Mesenchymal stem cell (in vitro differentiated cells and primary cell): ENCODE results near the gene PCYT1B.
A peak's percentile ranks its signal among the peaks of the same experiment; 100 is the strongest.

ENCODE experiments used
- DNase-seq: peaks from one replicate; pipeline ENCODE4 v3.0.0-alpha.2; 2013
- H2AFZ ChIP-seq: one replicate; pipeline ENCODE4 v1.6.1; 2013; ENCODE audit warnings: low read depth, mild to moderate bottlenecking, control low read depth, inconsistent platforms, low read length, moderate library complexity
- H2AK5ac ChIP-seq: 2 replicates; pipeline ENCODE4 v1.6.1; 2013; ENCODE audit warnings: low read length, moderate library complexity, mild to moderate bottlenecking, inconsistent platforms; ENCODE audit not compliant: severe bottlenecking
- H2BK120ac ChIP-seq: one replicate; pipeline ENCODE4 v1.6.1; 2013; ENCODE audit warnings: low read depth, mild to moderate bottlenecking, inconsistent platforms, low read length, moderate library complexity
- H2BK12ac ChIP-seq, 2 experiments: one replicate each; pipeline ENCODE4 v1.6.1; 2013; ENCODE audit warnings: inconsistent platforms in 2 of 2, low read length in 2 of 2, mild to moderate bottlenecking in 2 of 2, moderate library complexity in 2 of 2, control low read depth in 1 of 2
- H2BK15ac ChIP-seq: one replicate; pipeline ENCODE4 v1.6.1; 2013; ENCODE audit warnings: mild to moderate bottlenecking, low read depth, inconsistent platforms; ENCODE audit not compliant: poor library complexity, severe bottlenecking
- H2BK5ac ChIP-seq: 2 replicates; pipeline ENCODE4 v1.6.1; 2013; ENCODE audit warnings: low read depth, mild to moderate bottlenecking, low read length, control low read depth, inconsistent platforms; ENCODE audit not compliant: poor library complexity, severe bottlenecking
- H3K14ac ChIP-seq, 2 experiments: one replicate each; pipeline ENCODE4 v1.6.1; 2013; ENCODE audit warnings: inconsistent platforms in 2 of 2, low read length in 2 of 2, control low read depth in 1 of 2, mild to moderate bottlenecking in 1 of 2, moderate library complexity in 1 of 2
- H3K18ac ChIP-seq, 2 experiments: one replicate each; pipeline ENCODE4 v1.6.1; 2013; ENCODE audit warnings: inconsistent platforms in 2 of 2, low read length in 2 of 2, control low read depth in 1 of 2, low read depth in 1 of 2, mild to moderate bottlenecking in 1 of 2
- H3K23ac ChIP-seq, 2 experiments: one replicate each; pipeline ENCODE4 v1.6.1; 2013; ENCODE audit warnings: inconsistent platforms in 2 of 2, low read length in 2 of 2, mild to moderate bottlenecking in 2 of 2, moderate library complexity in 2 of 2, control low read depth in 1 of 2
- H3K27ac ChIP-seq: 2 replicates; pipeline ENCODE4 v1.5.1; 2013; ENCODE audit warnings: mild to moderate bottlenecking, moderate library complexity, low read length, control low read depth, inconsistent platforms; ENCODE audit not compliant: poor library complexity, severe bottlenecking
- H3K27me3 ChIP-seq, 2 experiments: 2 replicates each; pipeline versions ENCODE4 v1.6.1 to v1.7.0; 2013; ENCODE audit warnings: low read length in 2 of 2, mild to moderate bottlenecking in 2 of 2, moderate library complexity in 2 of 2, control low read depth in 1 of 2, inconsistent platforms in 1 of 2; ENCODE audit not compliant: control insufficient read depth in 1 of 2, insufficient read depth in 1 of 2
- H3K36me3 ChIP-seq, 2 experiments: 2 replicates each; pipeline versions ENCODE4 v1.6.1 to v1.7.0; 2013; ENCODE audit warnings: low read length in 2 of 2, control low read depth in 1 of 2, inconsistent platforms in 1 of 2, low read depth in 1 of 2, mild to moderate bottlenecking in 1 of 2; ENCODE audit not compliant: insufficient read depth in 2 of 2, control insufficient read depth in 1 of 2
- H3K4ac ChIP-seq, 2 experiments: one replicate each; pipeline ENCODE4 v1.6.1; 2013; ENCODE audit warnings: inconsistent platforms in 2 of 2, low read length in 2 of 2, mild to moderate bottlenecking in 2 of 2, moderate library complexity in 2 of 2, control low read depth in 1 of 2, low read depth in 1 of 2
- H3K4me1 ChIP-seq: 2 replicates; pipeline ENCODE4 v1.6.1; 2013; ENCODE audit warnings: low read depth, low read length, control low read depth; ENCODE audit not compliant: control insufficient read depth, insufficient read depth
- H3K4me2 ChIP-seq: 2 replicates; pipeline ENCODE4 v1.6.1; 2013; ENCODE audit warnings: low read length, mild to moderate bottlenecking, inconsistent platforms; ENCODE audit not compliant: poor library complexity, severe bottlenecking
- H3K4me3 ChIP-seq, 2 experiments: 2 replicates each; pipeline versions ENCODE4 v1.5.1 to v1.7.0; 2013; ENCODE audit warnings: low read length in 2 of 2, mild to moderate bottlenecking in 2 of 2, control low read depth in 1 of 2, low read depth in 1 of 2; ENCODE audit not compliant: insufficient read depth in 1 of 2
- H3K79me1 ChIP-seq: replicated peaks from 2 replicates; pipeline ENCODE4 v1.6.1; 2013; ENCODE audit warnings: mild to moderate bottlenecking, control low read depth, low read length, inconsistent platforms; ENCODE audit not compliant: poor library complexity, severe bottlenecking
- H3K9ac ChIP-seq: 2 replicates; pipeline ENCODE4 v1.7.0; 2013; ENCODE audit warnings: mild to moderate bottlenecking, low read length, moderate library complexity
- H3K9me3 ChIP-seq: 2 replicates; pipeline ENCODE4 v1.7.0; 2013; ENCODE audit warnings: mild to moderate bottlenecking, low read length; ENCODE audit not compliant: control insufficient read depth
- H4K8ac ChIP-seq: one replicate; pipeline ENCODE4 v1.6.1; 2013; ENCODE audit warnings: inconsistent platforms, mild to moderate bottlenecking, low read length, moderate library complexity
- H4K91ac ChIP-seq: one replicate; pipeline ENCODE4 v1.6.1; 2013; ENCODE audit warnings: mild to moderate bottlenecking, low read length, inconsistent platforms
- WGBS: methylation state at CpG from one replicate; pipeline ENCODE4 v1.1.7; 2013; ENCODE audit warnings: mixed read lengths; 5-methylcytosine and 5-hydroxymethylcytosine counted together

The PCYT1B gene

GRCh38 chrX:24646745-24647182 is 383 bp downstream of the PCYT1B start:
- Histone ChIP-seq H3K18ac (no peak overlapping the region), H3K23ac (no peak overlapping the region), H2AFZ (peak overlapping the region; percentile 11), H2BK12ac (no peak overlapping the region), H3K36me3 (no peaks in the 10 kb centered on the region), H3K4me3 (peak overlapping the region in 1 of 2 experiments; percentile 57), H3K14ac (no peak overlapping the region), H2AK5ac (no peak overlapping the region), H3K4ac (no peak overlapping the region), H4K91ac (no peak overlapping the region), H3K27ac (no peak overlapping the region), H2BK15ac (no peak overlapping the region), H3K4me2 (peak overlapping the region; percentile 77), H3K9me3 (no peaks in the 10 kb centered on the region), H2BK5ac (no peak overlapping the region), H4K8ac (peak overlapping the region; percentile 37), H3K27me3 (peaks cover 0 to 49% of the 10 kb centered on the region in 2 experiments), H2BK120ac (no peak overlapping the region), H3K79me1 (no peaks in the 10 kb centered on the region), H3K4me1 (no peaks in the 10 kb centered on the region), H3K9ac (peak overlapping the region; percentile 42)
- DNase-seq: peak; percentile 20
- WGBS: 4% methylated on average over 8 of the region's 13 CpGs

GRCh38 chrX:24646006-24646405 is 1.1 kb downstream of the PCYT1B start:
- H3K4ac ChIP-seq: no peak overlapping the region
- H4K91ac ChIP-seq: no peak overlapping the region
- no peaks in the 10 kb centered on the region for H3K9me3 ChIP-seq
- H4K8ac ChIP-seq: no peak overlapping the region
- no peaks in the 10 kb centered on the region for H3K36me3 ChIP-seq
- peak overlapping the region in 1 of 2 experiments; percentile 57 for H3K4me3 ChIP-seq
- no peak overlapping the region for H2BK5ac ChIP-seq
- H3K14ac ChIP-seq: no peak overlapping the region
- no peak overlapping the region for H2AK5ac ChIP-seq
- H3K9ac ChIP-seq: no peak overlapping the region
- H2BK15ac ChIP-seq: no peak overlapping the region
- no peak overlapping the region for H2BK120ac ChIP-seq
- no peak overlapping the region for H3K18ac ChIP-seq
- H3K27me3 ChIP-seq: peaks cover 0 to 55% of the 10 kb centered on the region in 2 experiments
- 37% methylated on average over 8 of the region's 10 CpGs for WGBS
- no peaks in the 10 kb centered on the region for H3K4me1 ChIP-seq
- no peak overlapping the region for H3K4me2 ChIP-seq
- no peak overlapping the region for H3K23ac ChIP-seq
- DNase-seq: no peak
- no peak overlapping the region for H2BK12ac ChIP-seq
- no peak overlapping the region for H3K27ac ChIP-seq
- H2AFZ ChIP-seq: peak overlapping the region; percentile 27
- H3K79me1 ChIP-seq: no peaks in the 10 kb centered on the region

GRCh38 chrX:24643116-24643515 is 4.0 kb downstream of the PCYT1B start:
- Histone ChIP-seq H3K4ac (no peak overlapping the region), H2BK120ac (no peak overlapping the region), H2BK15ac (no peak overlapping the region), H3K9me3 (no peaks in the 10 kb centered on the region), H2AFZ (no peak overlapping the region), H3K23ac (no peak overlapping the region), H2BK12ac (no peak overlapping the region), H4K8ac (no peak overlapping the region), H2BK5ac (no peak overlapping the region), H3K4me1 (no peaks in the 10 kb centered on the region), H3K9ac (no peak overlapping the region), H3K14ac (no peak overlapping the region), H3K36me3 (no peaks in the 10 kb centered on the region), H3K27me3 (peaks cover 0 to 56% of the 10 kb centered on the region in 2 experiments), H3K4me3 (no peak overlapping the region), H4K91ac (no peak overlapping the region), H3K18ac (no peak overlapping the region), H3K79me1 (no peaks in the 10 kb centered on the region), H3K27ac (no peak overlapping the region), H2AK5ac (no peak overlapping the region), H3K4me2 (no peak overlapping the region)
- peak; percentile 17 for DNase-seq

GRCh38 chrX:24629701-24630100 is 17.4 kb downstream of the PCYT1B start:
- no peak overlapping the region for H3K9ac ChIP-seq
- no peak overlapping the region for H3K27ac ChIP-seq
- no peaks in the 10 kb centered on the region for H3K4me1 ChIP-seq
- H3K79me1 ChIP-seq: no peaks in the 10 kb centered on the region
- no peak overlapping the region for H3K4ac ChIP-seq
- peaks cover 0 to 14% of the 10 kb centered on the region in 2 experiments for H3K27me3 ChIP-seq
- H3K14ac ChIP-seq: no peak overlapping the region
- no peak overlapping the region for H2AFZ ChIP-seq
- H2AK5ac ChIP-seq: no peak overlapping the region
- no peak overlapping the region for H2BK120ac ChIP-seq
- WGBS: no CpG with 5 or more reads among the region's 1 CpG
- no peak overlapping the region for H3K4me2 ChIP-seq
- no peaks in the 10 kb centered on the region for H3K36me3 ChIP-seq
- H2BK5ac ChIP-seq: no peak overlapping the region
- no peak for DNase-seq
- no peak overlapping the region for H4K8ac ChIP-seq
- no peak overlapping the region for H4K91ac ChIP-seq
- H3K4me3 ChIP-seq: no peak overlapping the region
- no peak overlapping the region for H3K18ac ChIP-seq
- H2BK12ac ChIP-seq: no peak overlapping the region
- no peak overlapping the region for H2BK15ac ChIP-seq
- no peak overlapping the region for H3K23ac ChIP-seq
- H3K9me3 ChIP-seq: no peaks in the 10 kb centered on the region
